Astrocyte of the spinal cord (primary cell): Measurements from ENCODE around the gene NKX2-1.

Source experiments
- DNase-seq: peaks from one replicate; pipeline ENCODE4 v3.0.0; 2011; ENCODE audit warnings: low read depth, low spot score
- H3K4me3 ChIP-seq: 2 replicates; pipeline ENCODE4 v1.5.1; 2011; ENCODE audit warnings: low read depth, mild to moderate bottlenecking, low read length, moderate library complexity
- in situ Hi-C: cut with HindIII; loops from 2 replicates; pipeline ENCODE4 v1.10.0; 2017; ENCODE audit warnings: low sequenced_read_pairs
- TF ChIP-seq, protein P1 (sequence below): IDR thresholded peaks from 2 replicates; pipeline ENCODE4 v1.5.1; 2012; ENCODE audit warnings: low read depth, mild to moderate bottlenecking, low read length, inconsistent platforms

NKX2-1 gene

DNA sequence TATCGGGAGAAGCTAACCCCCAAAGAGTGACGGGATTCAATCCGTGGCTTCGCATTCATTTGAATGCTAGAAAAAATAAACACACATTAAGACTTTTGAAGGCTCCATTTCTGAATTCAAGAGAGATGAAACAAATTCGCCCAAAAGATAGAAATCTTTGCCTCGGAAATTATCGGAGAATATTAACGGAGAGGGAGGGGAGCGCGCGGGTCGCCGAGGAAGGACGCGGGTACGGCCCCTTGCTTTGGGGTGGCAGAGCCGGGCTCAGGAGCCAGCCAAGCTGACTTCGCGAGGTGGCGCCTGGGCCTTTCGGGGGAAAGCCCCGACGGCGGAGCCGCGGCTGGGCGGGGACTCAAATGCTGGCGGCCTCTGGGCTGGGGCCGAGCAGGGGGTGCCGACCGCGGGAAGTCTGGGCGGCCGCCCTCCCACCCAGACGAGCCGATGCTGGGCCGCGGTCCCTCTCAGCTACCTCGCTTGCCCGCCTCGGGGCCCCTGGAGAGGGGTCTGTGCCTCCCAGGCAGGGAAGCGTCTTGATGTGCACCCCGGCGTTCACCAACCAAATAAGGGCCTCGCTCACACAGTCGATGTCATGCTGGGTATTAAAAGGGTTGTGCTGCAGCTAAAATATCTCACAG, 14.7 kb downstream of the NKX2-1 start:
- in situ Hi-C loops, result no loop called here
- no peak for DNase-seq
- TF ChIP-seq, protein P1, sequence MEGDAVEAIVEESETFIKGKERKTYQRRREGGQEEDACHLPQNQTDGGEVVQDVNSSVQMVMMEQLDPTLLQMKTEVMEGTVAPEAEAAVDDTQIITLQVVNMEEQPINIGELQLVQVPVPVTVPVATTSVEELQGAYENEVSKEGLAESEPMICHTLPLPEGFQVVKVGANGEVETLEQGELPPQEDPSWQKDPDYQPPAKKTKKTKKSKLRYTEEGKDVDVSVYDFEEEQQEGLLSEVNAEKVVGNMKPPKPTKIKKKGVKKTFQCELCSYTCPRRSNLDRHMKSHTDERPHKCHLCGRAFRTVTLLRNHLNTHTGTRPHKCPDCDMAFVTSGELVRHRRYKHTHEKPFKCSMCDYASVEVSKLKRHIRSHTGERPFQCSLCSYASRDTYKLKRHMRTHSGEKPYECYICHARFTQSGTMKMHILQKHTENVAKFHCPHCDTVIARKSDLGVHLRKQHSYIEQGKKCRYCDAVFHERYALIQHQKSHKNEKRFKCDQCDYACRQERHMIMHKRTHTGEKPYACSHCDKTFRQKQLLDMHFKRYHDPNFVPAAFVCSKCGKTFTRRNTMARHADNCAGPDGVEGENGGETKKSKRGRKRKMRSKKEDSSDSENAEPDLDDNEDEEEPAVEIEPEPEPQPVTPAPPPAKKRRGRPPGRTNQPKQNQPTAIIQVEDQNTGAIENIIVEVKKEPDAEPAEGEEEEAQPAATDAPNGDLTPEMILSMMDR, result no peak
- no peak overlapping the region for H3K4me3 ChIP-seq

DNA sequence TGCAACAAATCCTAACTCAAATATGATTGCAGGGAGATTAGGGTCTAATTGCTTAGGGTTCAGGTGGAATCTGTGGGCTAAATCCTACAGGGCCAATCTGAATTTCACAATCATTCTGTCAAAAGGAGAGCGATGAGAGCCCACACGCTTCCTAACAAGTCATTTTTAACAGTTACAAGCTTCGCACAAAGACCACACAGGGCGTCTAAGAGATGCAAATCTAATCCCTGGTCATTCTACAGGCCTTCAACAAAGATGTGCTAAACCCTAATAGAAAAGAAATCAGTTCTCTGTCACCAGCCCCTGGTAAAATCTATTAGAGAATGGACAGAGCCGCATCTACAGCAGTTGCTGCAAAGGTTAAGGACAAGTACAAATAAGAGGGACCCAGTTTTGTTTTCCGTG, 15.3 kb downstream of the NKX2-1 start:
- no peak for DNase-seq
- TF ChIP-seq, protein P1, result no peak
- H3K4me3 ChIP-seq, result no peak overlapping the region
- in situ Hi-C loops, result no loop called here

DNA sequence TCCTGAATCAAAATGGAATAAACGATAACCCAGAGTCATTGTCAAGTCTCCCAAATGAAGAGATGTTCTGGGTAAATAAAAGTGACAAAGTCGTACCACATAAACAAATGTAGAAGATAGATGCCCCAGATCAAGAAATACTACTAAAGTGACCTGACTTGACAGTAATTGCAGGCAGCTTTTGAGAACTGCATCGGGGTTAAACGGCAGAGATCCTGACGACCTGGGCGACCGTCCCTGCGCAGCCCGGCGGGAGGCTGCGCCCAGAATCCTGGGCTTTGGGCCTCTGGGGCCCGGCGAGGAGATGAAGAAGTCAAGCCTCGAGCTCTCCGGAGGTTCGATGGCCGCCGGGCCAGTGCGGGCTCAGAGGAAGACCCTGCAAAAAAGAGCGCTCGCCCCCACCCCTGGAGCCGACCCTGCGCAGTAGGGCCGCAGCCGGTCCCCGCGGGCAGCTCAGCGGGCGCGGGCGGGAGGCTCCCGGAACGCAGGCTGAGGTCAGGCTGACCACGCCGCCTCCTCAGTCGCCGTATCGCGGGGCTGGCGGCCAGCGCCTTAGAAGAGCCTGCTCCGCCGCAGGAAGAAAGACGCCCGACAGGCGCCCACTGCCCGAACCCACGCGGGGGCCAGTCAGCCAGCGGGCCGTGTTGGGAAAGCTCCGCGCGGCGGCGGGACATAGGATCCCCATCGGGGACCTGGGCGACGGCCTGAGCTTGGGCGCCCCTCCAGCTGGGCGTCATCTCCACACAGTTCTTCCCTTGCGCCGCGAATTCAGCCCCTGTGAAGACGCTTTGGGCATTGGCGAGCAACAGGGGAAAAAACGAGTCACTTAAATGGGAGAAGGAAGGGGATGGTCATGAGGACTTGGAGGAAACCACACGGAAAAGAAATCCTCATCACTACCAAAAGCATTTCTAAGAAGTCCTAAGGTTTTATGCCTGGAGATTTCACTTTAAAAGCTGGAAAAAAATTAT, 16.0 kb downstream of the NKX2-1 start:
- no peak overlapping the region for H3K4me3 ChIP-seq
- TF ChIP-seq, protein P1, result no peak
- DNase-seq, result no peak
- in situ Hi-C loops, result no loop called here

DNA sequence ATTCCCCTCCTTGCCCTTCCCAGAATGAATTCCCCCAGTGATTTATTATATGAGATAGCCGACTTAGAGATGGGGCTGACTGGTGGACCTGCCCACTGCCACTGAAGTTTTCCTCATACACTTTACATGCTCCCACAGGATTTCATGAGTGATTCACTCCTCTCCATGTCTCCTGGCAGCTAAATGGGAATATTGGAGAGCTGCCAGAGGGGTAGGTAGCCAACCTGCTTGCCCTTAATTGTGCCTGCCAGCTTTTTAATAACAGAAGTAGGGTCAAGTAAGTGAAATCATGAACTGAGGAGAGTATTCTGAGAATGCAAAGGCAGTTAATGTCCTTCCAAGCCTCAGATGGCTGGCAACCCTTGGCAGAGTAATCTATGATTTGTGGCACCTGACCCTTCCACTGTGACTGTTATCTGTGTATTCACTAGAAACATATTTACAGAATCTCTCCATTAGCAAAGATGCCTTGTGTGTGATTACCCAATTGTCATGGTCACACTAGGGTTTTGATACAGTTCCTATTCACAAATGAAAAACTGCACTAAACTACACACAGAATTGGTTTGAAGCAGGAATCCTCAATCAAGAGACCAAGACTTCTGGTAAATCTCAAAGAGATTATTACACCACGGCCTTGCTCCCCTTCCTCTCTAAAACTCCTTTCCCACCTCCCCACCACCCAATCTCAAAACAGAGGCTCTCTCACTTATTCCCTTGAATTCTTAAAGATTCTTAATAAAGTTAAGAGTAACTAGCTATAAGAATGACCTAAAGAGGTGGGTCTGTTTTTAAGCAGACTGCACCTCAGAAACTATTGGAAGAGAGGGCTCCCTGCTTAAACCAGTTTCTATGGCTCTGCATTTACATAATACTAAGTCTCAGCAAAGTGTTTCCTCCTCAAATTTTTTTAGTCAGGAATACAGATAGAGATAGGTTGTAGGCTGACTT, 17.2 kb downstream of the NKX2-1 start:
- TF ChIP-seq, protein P1, result no peak
- no peak for DNase-seq
- no peak overlapping the region for H3K4me3 ChIP-seq
- in situ Hi-C loops, result no loop called here

DNA sequence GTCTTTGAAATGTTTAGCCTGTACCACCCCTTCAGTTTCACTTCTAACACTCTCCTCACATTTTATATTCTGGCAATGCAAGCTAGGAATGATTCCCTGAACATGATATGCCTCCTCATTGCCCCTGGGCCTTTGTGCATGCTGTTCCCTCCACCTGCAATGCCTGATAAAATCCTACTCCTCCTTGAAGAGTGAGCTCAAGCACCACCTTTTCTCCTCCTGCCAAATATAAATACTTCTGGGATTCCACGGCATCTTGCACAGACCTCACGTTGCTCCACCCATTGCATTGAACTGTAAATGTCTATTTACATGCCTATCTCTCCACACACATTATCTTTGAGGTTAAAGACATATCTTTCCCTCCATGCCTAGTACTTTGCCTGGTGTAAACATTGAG, 21.1 kb downstream of the NKX2-1 start:
- DNase-seq, result no peak
- in situ Hi-C loops, result no loop called here
- H3K4me3 ChIP-seq, result no peak overlapping the region
- TF ChIP-seq, protein P1, result no peak

DNA sequence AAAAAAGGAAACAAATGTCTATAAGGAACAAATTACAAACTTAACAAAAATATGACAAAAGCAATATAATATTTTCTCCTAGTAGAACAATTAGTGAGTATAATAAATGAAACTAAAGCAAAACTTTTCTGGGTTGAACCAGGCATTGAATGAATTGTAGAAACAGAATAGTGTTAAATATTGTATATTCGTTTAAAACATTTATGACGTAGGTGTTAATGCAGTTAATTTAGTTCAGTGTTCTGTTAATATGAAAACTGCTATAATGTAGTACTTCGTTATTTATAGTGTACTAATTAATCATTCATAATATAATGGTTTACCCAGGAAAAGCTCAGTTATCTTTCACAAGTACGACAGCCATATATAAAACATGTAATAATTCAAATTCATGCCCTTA, 23.7 kb downstream of the NKX2-1 start:
- no peak overlapping the region for H3K4me3 ChIP-seq
- in situ Hi-C loops, result no loop called here
- TF ChIP-seq, protein P1, result no peak
- DNase-seq, result no peak
